K562 (cell line): ENCODE measurements around the gene BICDL1. TPM values are rescaled to one million over a fixed set of nuclear protein-coding genes. Genes with fewer than 3 reads are reported as not detected.

Experiments used
- ATAC-seq: fragments of 200-7000 bp; cut with Tn5 transposase; 3 replicates; pipeline ENCODE4 v1.9.1; 2020; ENCODE audit warnings: moderate library complexity
- BruUV-seq: library from RNA; stranded (reverse); fragments of 400-500 nt; replicated peaks from 2 replicates; lab custom pipeline; 2021; lab: Mats Ljungman, UMichigan
- CTCF ChIA-PET: fragments of 300-600 bp; formaldehyde crosslinking; extraction: SDS; loops from one replicate; lab custom pipeline; 2021; ENCODE audit warnings: low intra/inter-chr PET ratio; lab: Yijun Ruan, JAX
- POLR2A ChIA-PET: fragments of 300-600, 350-650 bp; sonication (Branson Sonifier 250); formaldehyde crosslinking; extraction: SDS; loops from one replicate; lab custom pipeline; 2021; ENCODE audit warnings: antibody characterized with exemption, inconsistent platforms; lab: Yijun Ruan, JAX
- DNase-seq, 4 experiments: peaks; one replicate each; pipeline versions ENCODE4 v3.0.0 to v3.0.0-alpha.2; 2011 to 2018; ENCODE audit warnings: low spot score in 3 of 4, mixed read lengths in 3 of 4; ENCODE audit errors: extremely low read depth in 1 of 4
- FAIRE-seq: peaks from 2 replicates; lab custom pipeline; 2011; peaks lifted over from hg19 to GRCh38; lab: Jason Lieb, UNC
- H2AFZ ChIP-seq: 2 replicates; pipeline ENCODE4 v1.6.0; 2011; ENCODE audit warnings: low read depth, low read length, control low read depth, inconsistent platforms
- H3K27ac ChIP-seq: fragments of 200-600 bp; 3 replicates; pipeline ENCODE4 v1.8.0; 2011; ENCODE audit warnings: low read depth, mild to moderate bottlenecking, control low read depth, inconsistent platforms, low read length, moderate library complexity, mixed read lengths; ENCODE audit errors: extremely low read depth
- H3K27me3 ChIP-seq, 2 experiments: fragments of 300-600 bp in 1 of 2; 2 replicates in 1 of 2; 3 replicates in 1 of 2; pipeline versions ENCODE4 v1.6.0 to v1.8.0; 2011; ENCODE audit warnings: inconsistent platforms in 2 of 2, low read length in 2 of 2, mild to moderate bottlenecking in 1 of 2, mixed read lengths in 1 of 2, moderate library complexity in 1 of 2; ENCODE audit not compliant: control insufficient read depth in 2 of 2, insufficient read depth in 2 of 2
- H3K36me3 ChIP-seq: fragments of 300-600 bp; 3 replicates; pipeline ENCODE4 v1.8.0; 2011; ENCODE audit warnings: mild to moderate bottlenecking, low read length, inconsistent platforms; ENCODE audit not compliant: control insufficient read depth, insufficient read depth
- H3K4me1 ChIP-seq, 2 experiments: fragments of 200-600 bp in 1 of 2; replicated peaks in 1 of 2; 2 replicates in 1 of 2; 3 replicates in 1 of 2; pipeline versions ENCODE4 v1.5.1 to v1.8.0; 2011; ENCODE audit warnings: inconsistent platforms in 2 of 2, low read length in 2 of 2, mild to moderate bottlenecking in 1 of 2, mixed read lengths in 1 of 2, moderate library complexity in 1 of 2; ENCODE audit not compliant: control insufficient read depth in 2 of 2, insufficient read depth in 2 of 2
- H3K4me2 ChIP-seq: 2 replicates; pipeline ENCODE4 v1.6.1; 2011; ENCODE audit warnings: low read length, control low read depth, inconsistent platforms, mixed read lengths; ENCODE audit not compliant: insufficient read depth
- H3K4me3 ChIP-seq: fragments of 200-600 bp; sonication (generic), shearing (Covaris generic); 2 replicates; pipeline ENCODE4 v1.5.1; 2016; ENCODE audit warnings: control low read depth, inconsistent platforms
- H3K79me2 ChIP-seq: fragments of 200-600 bp; 3 replicates; pipeline ENCODE4 v1.8.0; 2011; ENCODE audit warnings: low read length, inconsistent platforms; ENCODE audit not compliant: control insufficient read depth, insufficient read depth
- H3K9ac ChIP-seq, 2 experiments: 2 replicates each; pipeline versions ENCODE4 v1.6.0 to v1.6.1; 2011; ENCODE audit warnings: low read depth in 2 of 2, low read length in 2 of 2, control low read depth in 1 of 2, inconsistent platforms in 1 of 2, mild to moderate bottlenecking in 1 of 2, mixed read lengths in 1 of 2; ENCODE audit not compliant: insufficient read depth in 1 of 2
- H3K9me1 ChIP-seq: one replicate; pipeline ENCODE4 v1.6.0; 2011; ENCODE audit warnings: inconsistent platforms, mild to moderate bottlenecking, low read length, moderate library complexity; ENCODE audit not compliant: control insufficient read depth, insufficient read depth
- H3K9me3 ChIP-seq: replicated peaks from 2 replicates; pipeline ENCODE4 v1.5.1; 2011; ENCODE audit warnings: low read depth, low read length, inconsistent platforms; ENCODE audit not compliant: control insufficient read depth, insufficient read depth
- H4K20me1 ChIP-seq: replicated peaks from 2 replicates; pipeline ENCODE4 v1.6.1; 2011; ENCODE audit warnings: low read length, inconsistent platforms, mixed read lengths; ENCODE audit not compliant: control insufficient read depth, insufficient read depth
- CLOCK ChIP-seq: fragments of 250-450 bp; sonication (Bioruptor Pico); IDR thresholded peaks from 2 replicates; pipeline ENCODE4 v1.4.0; 2020; ENCODE audit warnings: mild to moderate bottlenecking, moderate library complexity, borderline replicate concordance
- ETS2 ChIP-seq: IDR thresholded peaks from 2 replicates; pipeline ENCODE4 v1.6.1; 2016; ENCODE audit warnings: borderline replicate concordance, missing genetic modification characterization, mild to moderate bottlenecking, moderate library complexity, missing compliant biosample characterization; ENCODE audit not compliant: poor library complexity, severe bottlenecking
- HDAC2 ChIP-seq: fragments of 450-650 bp; IDR thresholded peaks from 2 replicates; pipeline ENCODE4 v1.6.1; 2016; ENCODE audit warnings: mild to moderate bottlenecking
- HMG20A ChIP-seq: fragments of 450-650 bp; formaldehyde crosslinking; conservative IDR thresholded peaks from 2 replicates; pipeline ENCODE4 v1.4.0; 2020; ENCODE audit warnings: mild to moderate bottlenecking, mixed read lengths
- MEIS2 ChIP-seq: fragments of 450-650 bp; IDR thresholded peaks from 2 replicates; pipeline ENCODE4 v1.6.1; 2014; ENCODE audit warnings: mild to moderate bottlenecking; ENCODE audit not compliant: partially characterized antibody
- MXI1 ChIP-seq: IDR thresholded peaks from 2 replicates; pipeline ENCODE4 v1.6.1; 2011; ENCODE audit warnings: low read depth, mild to moderate bottlenecking, improper control_type of control experiment, low read length
- NCOA6 ChIP-seq: fragments of 450-650 bp; IDR thresholded peaks from 2 replicates; pipeline ENCODE4 v1.6.1; 2017; ENCODE audit warnings: mild to moderate bottlenecking
- PCBP1 ChIP-seq: fragments of 200-400 bp; formaldehyde crosslinking; IDR thresholded peaks from 2 replicates; pipeline ENCODE4 v1.6.1; 2018; ENCODE audit warnings: mild to moderate bottlenecking, low read depth, low read length; ENCODE audit not compliant: poor library complexity, severe bottlenecking
- PREB ChIP-seq: sonication (generic); formaldehyde crosslinking; IDR thresholded peaks from 2 replicates; pipeline ENCODE4 v1.8.1; 2023; ENCODE audit warnings: mild to moderate bottlenecking, missing genetic modification reagents
- RAD51 ChIP-seq: fragments of 450-650 bp; IDR thresholded peaks from 2 replicates; pipeline ENCODE4 v1.7.1; 2016; ENCODE audit warnings: low read depth, mild to moderate bottlenecking, borderline replicate concordance
- SPI1 ChIP-seq: IDR thresholded peaks from 2 replicates; pipeline ENCODE4 v1.6.1; 2011; ENCODE audit warnings: low read depth, low read length, control low read depth, borderline replicate concordance
- TCF3 ChIP-seq: sonication (generic); formaldehyde crosslinking; IDR thresholded peaks from 2 replicates; pipeline ENCODE4 v1.4.0; 2020; ENCODE audit warnings: mild to moderate bottlenecking, missing genetic modification reagents
- ZKSCAN1 ChIP-seq: fragments of 150-350 bp; IDR thresholded peaks from 2 replicates; pipeline ENCODE4 v1.6.1; 2016; ENCODE audit warnings: low read depth, low read length
- WGBS: fragments of 100-300 bp; shearing (Covaris generic); methylation state at CpG from one replicate; pipeline ENCODE4 v1.1.6; 2016; ENCODE audit warnings: low coverage, mixed read lengths; ENCODE audit not compliant: insufficient coverage; ENCODE audit errors: missing lambda C conversion rate; 5-methylcytosine and 5-hydroxymethylcytosine counted together
- in situ Hi-C: fragments of 300-500 bp; cut with MboI; formaldehyde crosslinking; loops from 4 replicates; pipeline ENCODE4 v1.15.0; 2018; ENCODE audit warnings: inconsistent platforms, mixed read lengths
- intact Hi-C: fragments of 100-400 bp; cut with micrococcal nuclease; formaldehyde crosslinking; loops from 2 replicates; pipeline ENCODE4 v1.14.2; 2022
- polyA plus RNA-seq, 8 experiments: library from polyadenylated mRNA; depleted of rRNA in 4 of 8; stranded (reverse) in 5 of 8; unstranded in 3 of 8; fragments of >200 nt; fragmentation: Nextera tagmentation in 2 of 8; fragmentation: Illumina TruSeq in 1 of 8; extraction: Ambion mirVana in 2 of 8; extraction: Trizol in 1 of 8; gene quantifications; 2 replicates each; pipeline versions ENCODE4 v1.2.1 to v1.2.3, GENCODE V29; 2011 to 2014; ENCODE audit warnings: inconsistent platforms in 1 of 8, missing spikeins in 1 of 8
- total RNA-seq, 7 experiments: library from RNA; depleted of rRNA in 6 of 7; stranded (reverse); fragments of >200 nt in 6 of 7; fragmentation: Illumina TruSeq in 2 of 7; extraction: Trizol in 2 of 7; gene quantifications; 2 replicates each; pipeline versions ENCODE4 v1.2.1 to v1.2.3, GENCODE V29; 2011 to 2021; ENCODE audit warnings: low replicate concordance in 1 of 7

BICDL1 gene
- total and polyA plus RNA-seq, 9 of the 15 experiments (the other 6 are each of a cell fraction or from before 2014, with no cell fraction given), result 0.06 to 2.0 (median 0.58) TPM

- BruUV-seq, result no TSS peak
- Histone ChIP-seq H3K79me2 (no peaks in the 10 kb centered on the region), H3K9me3 (no peaks in the 10 kb centered on the region; the same call in 1 of the 2 replicates), H3K9me1 (no peaks in the 10 kb centered on the region), H3K36me3 (no peaks in the 10 kb centered on the region), H3K9ac (no peak overlapping the region), H4K20me1 (no peaks in the 10 kb centered on the region), H3K27ac (no peak overlapping the region), H3K4me2 (no peak overlapping the region), H3K4me1 (no peaks in the 10 kb centered on the region), H2AFZ (no peak overlapping the region), H3K4me3 (no peak overlapping the region), H3K27me3 (peaks cover 11 to 13% of the 10 kb centered on the region in 2 experiments; a peak in 4 of 5 replicates)
- ChIA-PET POLR2A (interaction anchor here (1.5 kb wide), 1 partner anchor 19 kb away, joined by 4 read pairs; no protein-coding TSS in a partner anchor), CTCF (no interaction called here)
- TF ChIP-seq ZKSCAN1, result no peak
- no peak for TF ChIP-seq PCBP1
- no peak for TF ChIP-seq MXI1
- TF ChIP-seq NCOA6, result no peak
- TF ChIP-seq TCF3 (CRISPR knock-in tag), result no peak
- no peak for TF ChIP-seq HMG20A (CRISPR knock-in tag)
- no peak for TF ChIP-seq HDAC2
- in situ Hi-C loops, result no loop called here
- WGBS, result 0% methylated on average over 1 of the region's 1 CpG
- ATAC-seq (no peak), DNase-seq (no peak), FAIRE-seq (no peak)
- intact Hi-C loops, result no loop called here
Observed at GRCh38 chr12:120047072-120047471, 58.0 kb downstream of the BICDL1 start.

GRCh38 chr12:120048263-120048662 lies 59.2 kb downstream of the BICDL1 start:
- Histone ChIP-seq H2AFZ (no peak overlapping the region), H3K36me3 (no peaks in the 10 kb centered on the region), H3K4me3 (no peak overlapping the region), H3K79me2 (no peaks in the 10 kb centered on the region), H3K4me2 (no peak overlapping the region), H3K9ac (no peak overlapping the region), H3K27ac (no peak overlapping the region), H4K20me1 (no peaks in the 10 kb centered on the region), H3K9me1 (no peaks in the 10 kb centered on the region), H3K4me1 (no peaks in the 10 kb centered on the region), H3K27me3 (peaks cover 13 to 15% of the 10 kb centered on the region in 2 experiments; a peak in 4 of 5 replicates), H3K9me3 (no peaks in the 10 kb centered on the region; the same call in 1 of the 2 replicates)
- FAIRE-seq (no peak), ATAC-seq (no peak), DNase-seq (no peak)
- in situ Hi-C loops, result no loop called here
- ChIA-PET CTCF (no interaction called here), POLR2A (interaction anchor here (1.0 kb wide), 1 partner anchor 10 kb away, joined by 3 read pairs; no protein-coding TSS in a partner anchor)
- intact Hi-C loops, result no loop called here
- no TSS peak for BruUV-seq
- TF ChIP-seq MEIS2 (no peak), RAD51 (no peak), CLOCK (CRISPR knock-in tag) (no peak), HDAC2 (no peak), SPI1 (no peak), ETS2 (tag) (no peak), PREB (CRISPR knock-in tag) (no peak)
